Heart left ventricle (tissue), 13 donors: ENCODE results near the gene ALG8.

Experiments used
- CTCF ChIP-seq, 12 donors: fragments of 200-600 bp; sonication (generic) in 4 of 12; IDR thresholded peaks; one replicate each; pipeline versions ENCODE4 v1.5.0 to v1.8.0; 2018 to 2022; ENCODE audit warnings: antibody characterized with exemption in 12 of 12, mild to moderate bottlenecking in 5 of 12
- POLR2A ChIP-seq, 2 donors: fragments of 450-650 bp; IDR thresholded peaks; one replicate each; pipeline ENCODE4 v1.6.1; 2017; ENCODE audit warnings: antibody characterized with exemption in 2 of 2, mild to moderate bottlenecking in 2 of 2, moderate library complexity in 2 of 2
- donor health status: ischemic (EF 13 %, LVEDD 7.1; RV severe dilation, severe dysfunction).
- donor health status: DM: no; HTN: yes; CAD: no.
- donor health status: DM: no; HTN: no; CAD: no.
- donor health status: ischemic (EF 25% LVEDD 6.9; RV normal size, moderate dysfunction).
- donor health status: ischemic (EF 25% LVEDD 5.7; RV mildly dilated, moderate dysfunction).
- donor health status: ischemic (EF 35%, LVEDD 5.7; RV mildly dilated, moderate dysfunction).
- donor health status: nonischemic (EF 11% LVEDD 7.7; RV severe dilation, severe dysfunction).
- donor health status: DM: yes; HTN: yes; CAD: no.
- donor health status: PGD.
- donor health status: ischemic (EF 29% LVEDD 5.4; RV normal size, mild dysfunction).
- donor health status: nonischemic (EF 23%, LVEDD 6.1; RV moderate dilation, normal function).

- TF ChIP-seq CTCF (IDR thresholded peaks at IDR 0.05) (no peak), POLR2A (IDR thresholded peaks at IDR 0.05) (no peak)
These were observed 59.2 kb downstream of the ALG8 start for GRCh38 chr11:78080084-78080817.
